HG03571 (cell line): Measurements from ENCODE around the gene CTPS1.
A peak's percentile ranks its signal among the peaks of the same experiment; 100 is the strongest.

Experiments used
- ATAC-seq: cut with Tn5 transposase; IDR thresholded peaks from one replicate; pipeline ENCODE4 v1.9.1; 2021; ENCODE audit not compliant: unreplicated experiment

Gene CTPS1

GRCh38 chr1:40989066-40989465 is 9.6 kb downstream of the CTPS1 start:
- no peak for ATAC-seq

- no peak for ATAC-seq
Observed at GRCh38 chr1:40997096-40997495, 17.6 kb downstream of the CTPS1 start.

DNA sequence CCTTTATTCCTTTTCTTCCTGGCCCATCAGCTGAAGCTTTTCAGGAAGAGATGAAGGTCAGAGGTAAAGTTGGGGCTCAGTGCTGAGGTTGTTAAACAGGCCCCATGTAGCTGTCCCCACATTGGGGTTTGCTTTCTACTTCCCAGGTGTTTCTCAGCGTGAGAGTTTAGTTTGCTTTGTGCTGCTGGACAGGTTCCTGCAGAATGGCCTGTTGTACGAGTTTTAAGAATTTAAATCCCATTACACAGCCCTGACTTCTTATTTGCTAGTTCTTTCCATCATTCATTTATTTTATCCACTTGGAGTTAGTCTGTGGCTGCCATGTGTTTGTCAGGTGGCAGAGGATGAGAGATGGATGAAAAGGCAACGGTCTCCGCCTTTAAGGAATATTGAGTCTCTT is 19.2 kb downstream of the CTPS1 start:
- ATAC-seq, result no peak

GRCh38 chr1:41003127-41003639 is 23.7 kb downstream of the CTPS1 start:
- ATAC-seq, result no peak

DNA sequence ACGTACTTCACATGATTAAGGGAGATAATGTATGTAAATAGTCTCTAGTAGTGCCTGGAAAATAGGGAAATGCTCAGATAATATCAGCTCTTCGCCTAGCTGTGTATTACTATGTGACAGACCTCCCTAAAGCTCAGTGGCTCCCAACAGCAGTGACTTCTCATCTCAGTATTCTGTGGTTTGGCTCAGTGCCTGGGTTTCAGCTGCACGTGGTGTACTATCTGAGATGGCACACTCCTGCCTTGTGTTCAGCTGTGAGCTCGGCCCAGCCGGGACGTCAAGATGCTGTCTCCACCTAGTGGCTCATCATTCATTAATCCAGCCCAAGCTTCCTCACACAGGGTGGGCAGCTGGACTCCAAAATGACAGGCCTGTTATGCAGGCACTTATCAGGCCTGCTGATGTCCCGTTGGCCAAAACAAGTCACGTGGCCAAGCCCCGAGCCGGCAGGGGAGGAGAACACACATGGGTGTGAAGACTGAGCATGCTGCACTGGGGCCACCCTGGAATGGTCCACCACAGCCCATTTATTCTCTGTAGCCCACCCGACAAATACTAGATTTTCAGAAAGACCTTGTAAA is 24.2 kb downstream of the CTPS1 start:
- peak; percentile 97 for ATAC-seq

DNA sequence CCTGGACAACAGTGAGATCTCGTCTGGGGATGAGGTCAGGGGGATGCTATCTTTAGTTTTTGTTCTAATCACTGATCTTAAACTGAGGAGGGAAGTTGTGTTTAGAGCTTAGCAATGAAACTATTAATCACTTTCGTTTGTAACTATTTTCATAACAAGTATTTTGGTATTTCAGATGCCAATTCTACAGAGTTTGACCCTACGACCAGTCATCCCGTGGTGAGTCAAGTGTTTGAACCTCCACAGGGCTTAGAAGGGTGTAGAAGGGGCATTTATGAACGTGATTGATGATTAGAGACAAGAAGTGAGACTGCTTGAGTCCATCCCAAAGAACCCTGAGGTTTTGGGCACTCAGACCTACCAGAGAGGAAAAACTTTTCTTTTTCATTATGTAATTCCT is 26.4 kb downstream of the CTPS1 start:
- no peak for ATAC-seq

DNA sequence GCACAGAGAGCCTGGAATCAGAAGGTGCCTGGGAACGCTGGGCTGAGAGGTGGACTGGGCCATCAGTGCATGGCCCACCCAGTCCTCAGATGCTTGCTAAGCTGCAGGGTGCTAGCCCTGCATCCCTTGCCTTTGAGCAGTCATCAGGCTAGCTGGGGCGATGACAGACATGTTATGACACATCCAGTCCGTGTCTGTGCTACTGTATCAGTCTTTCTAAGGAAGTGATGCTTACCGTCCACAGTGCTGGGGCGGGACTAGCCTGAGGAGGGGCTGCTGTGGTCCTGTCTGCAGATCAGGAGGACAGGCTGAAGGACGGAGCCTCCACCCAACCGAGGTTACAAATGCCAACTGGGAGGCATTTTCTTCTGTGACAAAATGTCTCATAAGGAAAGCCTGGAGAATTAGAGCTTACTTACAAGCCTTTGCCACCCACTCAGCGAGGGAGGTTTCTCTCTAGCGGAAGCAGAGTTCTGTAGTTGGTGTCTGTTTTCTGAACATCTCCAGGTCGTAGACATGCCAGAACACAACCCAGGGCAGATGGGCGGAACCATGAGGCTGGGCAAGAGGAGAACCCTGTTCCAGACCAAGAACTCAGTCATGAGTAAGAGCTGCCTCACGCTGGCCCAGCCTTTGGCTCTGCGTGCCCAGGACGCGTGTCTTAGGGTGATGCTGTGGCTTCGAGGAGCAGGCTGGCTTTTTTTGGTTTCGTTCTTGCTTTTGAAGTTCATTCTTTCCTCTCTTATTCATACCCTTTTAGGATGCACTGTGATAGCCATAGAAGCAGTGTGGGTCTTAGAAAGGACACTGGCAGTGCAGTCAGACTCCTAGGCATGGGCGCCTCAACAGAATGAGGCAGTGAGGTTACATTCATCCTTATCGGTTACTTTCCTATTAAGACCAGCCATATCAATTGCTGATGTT is 27.7 kb downstream of the CTPS1 start:
- no peak for ATAC-seq

DNA sequence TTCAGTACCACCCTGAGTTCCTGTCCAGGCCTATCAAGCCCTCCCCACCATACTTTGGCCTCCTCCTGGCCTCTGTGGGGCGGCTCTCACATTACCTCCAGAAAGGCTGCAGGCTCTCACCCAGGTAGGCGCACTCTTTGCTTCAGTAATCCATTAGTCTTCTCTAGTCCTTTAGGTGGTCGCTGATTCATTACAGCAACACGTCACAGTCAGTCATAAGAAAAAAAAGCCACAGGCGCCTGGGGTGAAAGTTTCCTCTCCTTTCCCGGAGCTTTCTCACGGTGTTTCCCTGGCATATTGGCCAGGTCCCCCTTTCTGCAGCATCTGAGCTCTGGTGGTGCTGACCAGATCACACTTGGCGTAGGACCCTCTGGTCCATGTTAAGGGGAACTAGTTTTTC is 30.0 kb downstream of the CTPS1 start:
- no peak for ATAC-seq

GRCh38 chr1:41010345-41010744 is 30.8 kb downstream of the CTPS1 start:
- ATAC-seq, result no peak

GRCh38 chr1:41013024-41013423 is 33.5 kb downstream of the CTPS1 start:
- no peak for ATAC-seq

- ATAC-seq, result no peak
Observed at GRCh38 chr1:41013796-41014195, 34.3 kb downstream of the CTPS1 start.

DNA sequence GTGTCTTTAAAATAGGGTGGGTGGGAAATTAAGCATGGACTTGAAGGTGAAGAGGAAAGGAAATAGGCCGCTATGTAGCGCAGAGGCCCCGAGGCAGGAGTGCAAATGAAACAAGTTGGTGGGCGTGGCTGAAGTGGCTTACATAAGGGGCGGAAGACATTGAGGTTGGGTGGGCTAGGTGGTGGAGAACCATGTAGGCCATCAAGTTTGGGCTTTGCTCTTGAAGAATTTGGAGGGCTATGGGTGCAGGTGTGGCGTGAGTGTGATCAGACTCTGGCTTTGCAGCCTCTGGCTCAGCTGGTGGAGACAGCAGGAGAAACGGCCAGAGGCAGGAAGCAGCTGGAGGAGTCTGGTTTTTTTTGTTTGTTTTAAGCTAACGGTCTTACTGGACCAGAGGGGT is 35.4 kb downstream of the CTPS1 start:
- ATAC-seq, result no peak

DNA sequence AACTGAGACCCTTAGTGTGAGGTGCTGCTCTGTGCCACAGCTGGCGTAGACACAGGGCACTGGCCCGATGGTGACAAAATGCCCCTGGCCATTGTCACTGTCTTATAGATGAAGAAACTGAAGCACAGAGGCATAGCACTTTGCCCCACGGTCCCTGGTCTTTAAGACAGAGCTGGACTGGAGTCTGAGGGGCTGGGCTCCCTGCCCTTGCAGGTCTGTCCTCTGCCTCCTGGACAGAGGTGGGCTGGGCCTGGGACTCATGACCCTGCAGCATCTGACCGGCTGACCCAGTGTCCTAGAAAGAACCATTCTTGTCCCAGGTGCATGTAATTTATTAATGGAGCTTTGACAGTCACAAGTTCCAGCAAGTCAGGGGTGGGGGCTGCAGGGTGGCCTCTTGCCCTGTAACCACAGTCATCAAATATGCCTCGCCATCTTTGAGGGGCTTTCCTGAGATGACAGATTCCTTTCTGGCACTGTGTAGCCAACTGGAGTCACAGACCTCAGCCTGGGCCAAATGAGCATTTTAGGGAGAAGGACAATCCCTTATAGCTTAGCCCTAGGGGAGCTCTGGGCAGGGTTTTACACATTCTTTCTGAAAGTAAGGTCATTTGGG is 35.9 kb downstream of the CTPS1 start:
- no peak for ATAC-seq

DNA sequence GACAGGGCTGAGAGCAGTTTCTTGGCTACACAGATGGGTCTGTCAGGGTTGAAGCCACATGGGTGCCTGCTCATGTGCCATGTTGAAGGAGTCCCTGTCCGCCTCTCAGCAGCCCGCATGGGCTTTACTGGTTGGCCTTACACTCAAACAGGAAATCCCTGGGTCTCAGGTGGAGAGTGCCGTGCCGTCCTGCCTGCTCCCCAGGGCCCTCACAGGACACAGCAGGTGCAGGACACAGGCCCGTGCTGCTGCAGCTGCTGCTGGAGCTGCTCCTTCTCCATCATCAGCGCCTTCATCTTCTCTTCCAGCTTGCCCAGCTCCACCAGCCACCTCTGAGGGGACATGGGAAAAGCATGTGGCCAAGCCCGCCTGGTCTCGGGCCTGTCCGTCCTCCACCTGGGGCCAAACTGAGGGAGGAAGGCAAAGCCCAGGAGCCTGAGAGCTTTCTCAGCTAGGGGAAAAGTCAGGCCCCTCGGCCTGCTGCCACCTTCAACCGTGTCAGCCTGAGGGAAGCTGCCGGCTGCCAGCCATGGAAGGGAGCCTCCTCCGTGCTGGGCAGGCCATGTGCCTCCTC is 36.5 kb downstream of the CTPS1 start:
- no peak for ATAC-seq

GRCh38 chr1:41017141-41018017 is 37.9 kb downstream of the CTPS1 start:
- ATAC-seq, result no peak

GRCh38 chr1:41018018-41018410 is 38.5 kb downstream of the CTPS1 start:
- ATAC-seq, result no peak

GRCh38 chr1:41019353-41019745 is 39.9 kb downstream of the CTPS1 start:
- ATAC-seq, result no peak

- no peak for ATAC-seq
Observed at GRCh38 chr1:41020109-41020576, 40.6 kb downstream of the CTPS1 start.

DNA sequence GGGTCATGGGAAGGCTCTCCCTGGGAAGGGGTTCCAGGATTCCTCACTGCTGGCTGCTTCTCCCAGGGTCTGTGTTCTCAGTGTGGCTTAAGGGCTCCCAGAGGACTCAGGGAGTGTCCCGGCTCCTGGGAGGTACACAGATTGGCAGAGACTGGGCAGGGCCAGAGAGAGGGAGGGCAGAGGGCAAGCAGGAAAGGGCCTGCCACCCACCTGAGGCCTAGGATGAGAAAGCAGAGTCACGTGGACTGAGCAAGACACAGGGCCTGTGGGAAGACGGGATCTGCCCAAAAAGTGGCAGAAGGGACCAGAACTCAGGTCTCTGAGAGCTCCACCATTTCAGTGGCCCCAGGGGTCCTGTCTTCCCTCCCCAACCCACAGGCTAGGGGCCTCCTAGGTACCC is 41.2 kb downstream of the CTPS1 start:
- ATAC-seq, result no peak

- no peak for ATAC-seq
Observed at GRCh38 chr1:41021526-41022308, 42.2 kb downstream of the CTPS1 start, which contains the start of gene SLFNL1. SLFNL1 (minus strand) TSS chr1:41021725; CDS start chr1:41020660, 1,065 bp downstream.
